Measurements from ENCODE around the gene CFAP126.
A peak's percentile ranks its signal among the peaks of the same experiment; 100 is the strongest.
"Not testable (repeated sequence)": the region's sequence is repeated elsewhere in the genome, so short reads cannot be mapped to it uniquely, and the experiment has no call there.

Gene CFAP126

DNA sequence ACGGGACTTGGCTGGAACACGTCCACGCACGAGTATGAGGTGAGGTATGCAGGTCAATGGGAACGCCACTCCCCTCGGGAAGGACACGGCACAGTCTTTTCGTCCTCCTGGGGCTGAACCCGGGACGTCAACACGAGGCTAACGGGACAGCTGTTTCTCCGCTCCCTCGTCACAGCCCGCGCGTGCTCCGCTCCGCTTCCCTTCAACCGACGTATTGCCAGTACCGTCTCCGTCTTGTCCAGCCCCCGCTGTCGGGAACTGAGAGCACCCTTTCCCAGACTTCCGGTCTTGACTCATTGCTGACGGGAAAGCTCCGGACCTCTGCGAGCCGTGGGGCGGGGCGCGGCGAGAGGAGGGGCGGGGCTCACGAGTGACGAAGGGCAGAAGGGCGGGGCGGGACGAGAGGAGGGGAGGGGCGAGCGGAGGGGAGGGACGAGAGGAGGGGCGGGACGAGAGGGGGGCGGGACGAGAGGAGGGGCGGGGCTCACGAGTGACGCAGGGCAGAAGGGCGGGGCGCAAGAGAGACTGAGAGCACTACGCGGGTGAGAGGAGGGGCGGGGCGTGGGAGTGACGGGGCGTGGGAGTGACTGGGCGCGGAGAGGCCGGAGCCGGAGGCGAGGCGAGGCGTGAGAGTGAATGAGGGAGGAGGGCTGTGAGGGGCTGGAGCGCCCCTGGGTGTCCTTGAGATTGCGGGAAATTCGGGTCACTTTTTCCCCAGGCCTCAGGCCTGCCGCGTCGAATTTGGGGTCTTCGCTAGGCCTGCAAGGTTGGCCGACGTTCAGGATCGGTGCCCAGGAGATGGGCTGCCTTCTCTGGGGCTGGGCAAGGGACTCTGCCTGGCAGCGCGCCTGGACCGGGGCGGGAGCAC, 22.2 kb upstream of the CFAP126 start:
- peak; percentile 97 for DNase-seq (ENCODE audit: low read depth)
- peak overlapping the region; percentile 93 for H3K4me3 ChIP-seq (ENCODE audit: low read depth, low read length)

DNA sequence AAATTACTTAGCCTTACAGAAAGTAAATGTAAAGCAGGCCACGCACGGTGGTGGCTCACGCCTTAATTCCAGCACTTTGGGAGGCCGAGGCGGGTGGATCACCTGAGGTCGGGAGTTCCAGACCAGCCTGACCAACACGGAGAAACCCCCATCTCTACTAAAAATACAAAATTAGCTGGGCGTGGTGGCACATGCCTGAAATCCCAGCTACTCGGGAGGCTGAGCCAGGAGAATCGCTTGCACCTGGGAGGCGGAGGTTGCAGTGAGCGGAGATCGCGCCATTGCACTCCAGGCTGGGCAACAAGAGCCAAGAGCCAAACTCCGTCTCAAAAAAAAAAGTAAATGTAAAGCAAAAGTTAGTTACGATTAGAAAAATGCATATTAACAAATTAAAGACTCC, 21.5 kb upstream of the CFAP126 start:
- H3K4me3 ChIP-seq (ENCODE audit: low read depth, low read length) = peak overlapping the region; percentile 80
- not testable (repeated sequence) for DNase-seq (ENCODE audit: low read depth)

More for the DNA sequence above, 22.2 kb upstream of the CFAP126 start:
- TF ChIP-seq, protein P1, sequence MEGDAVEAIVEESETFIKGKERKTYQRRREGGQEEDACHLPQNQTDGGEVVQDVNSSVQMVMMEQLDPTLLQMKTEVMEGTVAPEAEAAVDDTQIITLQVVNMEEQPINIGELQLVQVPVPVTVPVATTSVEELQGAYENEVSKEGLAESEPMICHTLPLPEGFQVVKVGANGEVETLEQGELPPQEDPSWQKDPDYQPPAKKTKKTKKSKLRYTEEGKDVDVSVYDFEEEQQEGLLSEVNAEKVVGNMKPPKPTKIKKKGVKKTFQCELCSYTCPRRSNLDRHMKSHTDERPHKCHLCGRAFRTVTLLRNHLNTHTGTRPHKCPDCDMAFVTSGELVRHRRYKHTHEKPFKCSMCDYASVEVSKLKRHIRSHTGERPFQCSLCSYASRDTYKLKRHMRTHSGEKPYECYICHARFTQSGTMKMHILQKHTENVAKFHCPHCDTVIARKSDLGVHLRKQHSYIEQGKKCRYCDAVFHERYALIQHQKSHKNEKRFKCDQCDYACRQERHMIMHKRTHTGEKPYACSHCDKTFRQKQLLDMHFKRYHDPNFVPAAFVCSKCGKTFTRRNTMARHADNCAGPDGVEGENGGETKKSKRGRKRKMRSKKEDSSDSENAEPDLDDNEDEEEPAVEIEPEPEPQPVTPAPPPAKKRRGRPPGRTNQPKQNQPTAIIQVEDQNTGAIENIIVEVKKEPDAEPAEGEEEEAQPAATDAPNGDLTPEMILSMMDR (IDR thresholded peaks at IDR 0.05; ENCODE audit: insufficient read depth, low read depth, low read length, missing control alignments) = no peak

DNA sequence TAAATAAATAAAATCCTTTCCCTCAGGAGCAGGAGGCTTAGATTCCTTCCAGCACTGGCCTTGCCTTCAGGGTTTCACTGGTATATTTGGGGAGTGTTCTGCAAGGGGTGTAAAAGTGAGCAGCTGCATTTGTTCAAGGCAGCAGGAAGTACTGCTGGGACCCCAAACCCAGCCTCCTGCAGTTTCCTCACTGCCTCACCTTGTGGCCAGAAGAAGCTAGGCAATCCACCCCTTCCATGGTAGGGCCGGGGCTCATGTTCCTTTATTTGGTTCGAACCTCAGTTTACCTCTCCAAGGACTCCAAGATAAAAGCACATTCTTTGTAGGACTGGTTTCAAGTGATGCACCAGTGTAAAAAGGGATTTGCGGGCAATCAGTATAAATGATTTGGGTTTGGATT, 21.0 kb upstream of the CFAP126 start:
- no peak overlapping the region for H3K4me3 ChIP-seq (ENCODE audit: low read depth, low read length)
- TF ChIP-seq, protein P1 (IDR thresholded peaks at IDR 0.05; ENCODE audit: insufficient read depth, low read depth, low read length, missing control alignments) = no peak
- peak; percentile 29 for DNase-seq (ENCODE audit: low read depth)

- TF ChIP-seq, protein P1 (IDR thresholded peaks at IDR 0.05; ENCODE audit: insufficient read depth, low read depth, low read length, missing control alignments) = peak; percentile 54
- no peak overlapping the region for H3K4me3 ChIP-seq (ENCODE audit: low read depth, low read length)
- peak; percentile 66 for DNase-seq (ENCODE audit: low read depth)
Observed at GRCh38 chr1:161382214-161383019, 14.7 kb upstream of the CFAP126 start.

DNA sequence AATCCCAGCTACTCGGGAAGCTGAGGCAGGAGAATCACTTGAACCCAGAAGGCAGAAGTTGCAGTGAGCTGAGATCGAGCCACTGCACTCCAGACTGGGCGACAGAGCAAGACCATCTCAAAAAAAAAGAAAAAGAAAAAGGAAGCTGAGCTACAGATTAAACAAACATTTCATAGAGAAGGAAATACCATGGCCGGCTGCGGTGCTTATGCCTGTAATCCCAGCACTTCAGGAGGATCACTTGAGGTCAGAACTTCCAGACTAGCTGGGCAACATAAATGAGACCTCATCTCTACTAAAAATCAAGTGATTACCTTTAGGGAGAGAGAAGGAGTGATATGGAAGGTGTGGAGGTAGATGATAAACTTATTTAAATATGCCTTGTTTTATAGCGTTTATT, 14.0 kb upstream of the CFAP126 start:
- TF ChIP-seq, protein P1 (IDR thresholded peaks at IDR 0.05; ENCODE audit: insufficient read depth, low read depth, low read length, missing control alignments) = no peak
- H3K4me3 ChIP-seq (ENCODE audit: low read depth, low read length) = no peak overlapping the region
- DNase-seq (ENCODE audit: low read depth) = no peak

DNA sequence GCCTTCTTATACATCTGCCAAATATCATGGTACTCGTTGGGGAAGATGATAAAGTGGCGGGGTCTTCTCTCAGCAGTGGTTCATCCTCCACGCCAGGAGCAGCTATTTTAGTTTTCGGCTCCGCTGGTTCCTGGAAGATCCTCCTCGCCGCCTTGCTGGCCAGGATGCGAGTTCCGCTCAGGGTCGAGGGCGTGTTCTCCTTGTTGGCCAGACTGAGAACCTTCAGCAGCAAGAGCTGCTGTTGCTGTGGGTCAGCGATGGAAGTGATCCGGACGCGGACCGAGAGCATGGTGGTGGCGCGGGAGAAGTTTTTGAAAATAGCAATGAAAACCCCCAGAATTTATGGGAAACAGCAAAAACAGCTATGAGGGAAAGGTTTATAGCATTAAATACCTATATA, 11.4 kb upstream of the CFAP126 start:
- TF ChIP-seq, protein P1 (IDR thresholded peaks at IDR 0.05; ENCODE audit: insufficient read depth, low read depth, low read length, missing control alignments) = no peak
- no peak overlapping the region for H3K4me3 ChIP-seq (ENCODE audit: low read depth, low read length)
- DNase-seq (ENCODE audit: low read depth) = no peak

DNA sequence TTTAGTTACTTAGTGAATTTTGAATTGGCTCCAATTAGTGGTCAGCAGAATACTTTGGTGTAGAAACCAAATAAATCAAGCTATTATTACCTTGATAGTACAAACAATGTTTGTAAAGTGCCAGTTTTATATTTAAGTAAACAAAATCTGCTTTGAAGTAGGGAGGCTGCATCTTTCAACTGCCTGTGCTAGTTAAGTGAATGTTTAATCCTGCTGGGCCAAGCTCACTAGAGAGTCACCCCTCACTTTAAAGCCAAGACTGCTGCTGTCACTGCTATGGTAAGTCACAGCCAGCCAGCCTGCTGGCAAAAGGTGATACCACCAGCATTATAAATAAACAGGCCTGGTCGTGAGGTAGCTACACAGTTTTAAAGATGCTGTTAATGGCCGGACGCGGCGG, 10.3 kb upstream of the CFAP126 start:
- no peak overlapping the region for H3K4me3 ChIP-seq (ENCODE audit: low read depth, low read length)
- TF ChIP-seq, protein P1 (IDR thresholded peaks at IDR 0.05; ENCODE audit: insufficient read depth, low read depth, low read length, missing control alignments) = no peak
- no peak for DNase-seq (ENCODE audit: low read depth)
